LNCaP clone FGC (cell line): ENCODE measurements around the gene CD164L2.

Experiments
- DNase-seq: peaks from one replicate; pipeline ENCODE4 v3.0.0-alpha.2; 2011; ENCODE audit warnings: low read depth
- H3K4me3 ChIP-seq: 2 replicates; pipeline ENCODE4 v1.5.1; 2011; ENCODE audit warnings: mild to moderate bottlenecking, low read depth, low read length, control low read depth
- CTCF ChIP-seq: IDR thresholded peaks from 2 replicates; pipeline ENCODE4 v1.5.1; 2012; ENCODE audit warnings: mild to moderate bottlenecking; ENCODE audit not compliant: control insufficient read depth, insufficient read depth; ENCODE audit errors: extremely low read depth

The CD164L2 gene

GRCh38 chr1:27403931-27404330, 20.8 kb upstream of the CD164L2 start:
- DNase-seq: no peak
- no peak overlapping the region for H3K4me3 ChIP-seq
- TF ChIP-seq CTCF: no peak

GRCh38 chr1:27403065-27403726, 20.1 kb upstream of the CD164L2 start:
- no peak for DNase-seq
- TF ChIP-seq CTCF: peak; percentile 14; the same call in 1 of the 2 replicates
- H3K4me3 ChIP-seq: no peak overlapping the region

- TF ChIP-seq CTCF: peak; percentile 47; the same call in 1 of the 2 replicates
- DNase-seq: no peak
- H3K4me3 ChIP-seq: no peak overlapping the region
Observed at GRCh38 chr1:27402349-27402754, 19.2 kb upstream of the CD164L2 start.

- no peak for DNase-seq
- no peak overlapping the region for H3K4me3 ChIP-seq
- no peak for TF ChIP-seq CTCF
Observed at GRCh38 chr1:27400963-27401341, 17.8 kb upstream of the CD164L2 start.

GRCh38 chr1:27400082-27400962, 17.2 kb upstream of the CD164L2 start:
- no peak for DNase-seq
- no peak overlapping the region for H3K4me3 ChIP-seq
- no peak for TF ChIP-seq CTCF

GRCh38 chr1:27399251-27400025, 16.3 kb upstream of the CD164L2 start:
- no peak for TF ChIP-seq CTCF
- no peak for DNase-seq
- H3K4me3 ChIP-seq: no peak overlapping the region
